Regular cardiac myocyte (primary cell): ENCODE results near the gene DHRS9. TPM values are rescaled to one million over a fixed set of nuclear protein-coding genes. Genes with fewer than 3 reads are reported as not detected.

Experiments used
- total RNA-seq: library from RNA; depleted of rRNA; stranded (reverse); fragments of >200 nt; gene quantifications from 2 replicates; pipeline ENCODE4 v1.2.3, GENCODE V29; 2014

The DHRS9 gene
- total RNA-seq = under 0.01 and 0.19 TPM in 2 replicates

GRCh38 chr2:169069341-169069740 is at the start of gene DHRS9:
Gene DHRS9 (plus strand): TSS chr2:169069563. CDS start chr2:169081582, 12,019 bp downstream.

DNA sequence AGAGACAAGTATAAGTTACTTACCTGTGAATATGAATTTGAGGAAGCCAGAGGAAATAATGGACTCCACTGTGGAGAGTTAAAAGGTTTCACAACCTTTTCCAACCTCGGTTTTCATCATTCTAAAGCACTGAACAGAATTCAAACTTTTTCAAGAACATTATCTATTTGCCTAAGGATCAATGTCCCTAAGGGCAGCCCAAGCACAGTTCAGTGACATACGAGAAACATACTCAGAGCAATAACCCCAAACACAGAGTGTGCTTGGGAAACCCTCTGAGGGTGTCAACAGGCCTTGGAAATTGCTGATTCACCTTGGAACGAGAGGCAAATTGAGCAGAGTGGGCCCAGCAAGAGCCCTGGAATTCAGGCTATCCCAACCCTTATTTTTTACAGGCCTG is 38.2 kb upstream of the DHRS9 start, which contains the start of gene ABCB11:
Gene ABCB11 (minus strand): TSS at position 123 of the 400 bp plus-strand sequence. CDS start 13,199 bp downstream, outside the sequence.

Other genes with a start within 250 kb of the DHRS9 start
- under 0.01 and 8.6 TPM in 2 replicates for gene SPC25, start 179.1 kb upstream of the DHRS9 start, total RNA-seq
- gene G6PC2, start 168.3 kb upstream of the DHRS9 start, total RNA-seq = not detected in 2 replicates
- gene ABCB11, start 38.2 kb upstream of the DHRS9 start, total RNA-seq = not detected in 2 replicates